PC-3 (cell line): Measurements from ENCODE around the gene SETD1B.
"Not testable (repeated sequence)": the region's sequence is repeated elsewhere in the genome, so short reads cannot be mapped to it uniquely, and the experiment has no call there.

Source experiments
- CTCF ChIP-seq: fragments of 300-600 bp; sonication (generic); conservative IDR thresholded peaks from 2 replicates; pipeline ENCODE4 v1.5.1; 2017; ENCODE audit warnings: antibody characterized with exemption, low read depth, mild to moderate bottlenecking, low read length
- EZH2phosphoT487 ChIP-seq: fragments of 300-600 bp; sonication (generic); IDR thresholded peaks from 2 replicates; pipeline ENCODE4 v1.6.1; 2018; ENCODE audit warnings: mild to moderate bottlenecking, antibody characterized with exemption, low read length, borderline replicate concordance

GRCh38 chr12:121860699-121861098 lies 56.9 kb downstream of the SETD1B start:
- TF ChIP-seq CTCF, EZH2phosphoT487: not testable (repeated sequence)
